Tibial artery (tissue), 4 donors: ENCODE results near the gene MTCL1.

Experiments used
- DNase-seq, 2 donors: peaks; one replicate each; pipeline ENCODE4 v3.0.0-alpha.2; 2019
- H3K27ac ChIP-seq, 2 donors: fragments of 200-600 bp; sonication (generic) in 1 of 2; 1 replicate in 1 of 2; 2 replicates in 1 of 2; pipeline ENCODE4 v1.5.1; 2018 to 2019; ENCODE audit warnings: mild to moderate bottlenecking in 1 of 2
- H3K27me3 ChIP-seq, 2 donors: fragments of 200-600 bp; sonication (generic) in 1 of 2; one replicate each; pipeline versions ENCODE4 v1.5.1 to v1.6.0; 2016 to 2019
- H3K36me3 ChIP-seq, 3 donors: fragments of 200-600 bp; sonication (generic) in 2 of 3; one replicate each; pipeline ENCODE4 v1.5.1; 2016 to 2019; ENCODE audit warnings: mild to moderate bottlenecking in 2 of 3
- H3K4me1 ChIP-seq, 4 donors: fragments of 200-600 bp; sonication (generic) in 2 of 4; 1 replicate in 3 of 4; 2 replicates in 1 of 4; pipeline ENCODE4 v1.5.1; 2016 to 2019
- H3K4me3 ChIP-seq, 2 donors: fragments of 200-600 bp; sonication (generic) in 1 of 2; 1 replicate in 1 of 2; 2 replicates in 1 of 2; pipeline ENCODE4 v1.5.1; 2018 to 2019; ENCODE audit warnings: mild to moderate bottlenecking in 2 of 2
- H3K9me3 ChIP-seq, 3 donors: fragments of 200-600 bp; sonication (generic) in 1 of 3; one replicate each; pipeline ENCODE4 v1.5.1; 2016 to 2019
- intact Hi-C: fragments of 100-400 bp; cut with DNase I; formaldehyde crosslinking; loops from one replicate; pipeline ENCODE4 v1.15.0; 2023; ENCODE audit warnings: low total_unique reads
- TF ChIP-seq, protein P1 (sequence below), 2 experiments: fragments of 200-600 bp in 1 of 2; fragments of 450-650 bp in 1 of 2; IDR thresholded peaks; one replicate each; pipeline ENCODE4 v1.5.1; 2017 to 2019; ENCODE audit warnings: antibody characterized with exemption in 2 of 2, mild to moderate bottlenecking in 1 of 2, moderate library complexity in 1 of 2

MTCL1 gene

GRCh38 chr18:8688816-8689215 is 16.5 kb upstream of the MTCL1 start:
- H3K4me3 ChIP-seq = no peak overlapping the region
- intact Hi-C loops = no loop called here
- H3K4me1 ChIP-seq = peaks cover 0 to 5% (median 0%) of the 10 kb centered on the region in 4 donors
- no peak overlapping the region for H3K27ac ChIP-seq
- DNase-seq = no peak
- TF ChIP-seq, protein P1, sequence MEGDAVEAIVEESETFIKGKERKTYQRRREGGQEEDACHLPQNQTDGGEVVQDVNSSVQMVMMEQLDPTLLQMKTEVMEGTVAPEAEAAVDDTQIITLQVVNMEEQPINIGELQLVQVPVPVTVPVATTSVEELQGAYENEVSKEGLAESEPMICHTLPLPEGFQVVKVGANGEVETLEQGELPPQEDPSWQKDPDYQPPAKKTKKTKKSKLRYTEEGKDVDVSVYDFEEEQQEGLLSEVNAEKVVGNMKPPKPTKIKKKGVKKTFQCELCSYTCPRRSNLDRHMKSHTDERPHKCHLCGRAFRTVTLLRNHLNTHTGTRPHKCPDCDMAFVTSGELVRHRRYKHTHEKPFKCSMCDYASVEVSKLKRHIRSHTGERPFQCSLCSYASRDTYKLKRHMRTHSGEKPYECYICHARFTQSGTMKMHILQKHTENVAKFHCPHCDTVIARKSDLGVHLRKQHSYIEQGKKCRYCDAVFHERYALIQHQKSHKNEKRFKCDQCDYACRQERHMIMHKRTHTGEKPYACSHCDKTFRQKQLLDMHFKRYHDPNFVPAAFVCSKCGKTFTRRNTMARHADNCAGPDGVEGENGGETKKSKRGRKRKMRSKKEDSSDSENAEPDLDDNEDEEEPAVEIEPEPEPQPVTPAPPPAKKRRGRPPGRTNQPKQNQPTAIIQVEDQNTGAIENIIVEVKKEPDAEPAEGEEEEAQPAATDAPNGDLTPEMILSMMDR (IDR thresholded peaks at IDR 0.05) = no peak
- H3K9me3 ChIP-seq = no peaks in the 10 kb centered on the region
- H3K27me3 ChIP-seq = no peaks in the 10 kb centered on the region
- H3K36me3 ChIP-seq = no peaks in the 10 kb centered on the region

GRCh38 chr18:8689517-8689916 is 15.8 kb upstream of the MTCL1 start:
- no peaks in the 10 kb centered on the region for H3K9me3 ChIP-seq
- H3K27ac ChIP-seq = no peak overlapping the region
- no peaks in the 10 kb centered on the region for H3K27me3 ChIP-seq
- intact Hi-C loops = no loop called here
- no peak for DNase-seq
- no peak overlapping the region for H3K4me3 ChIP-seq
- H3K4me1 ChIP-seq = peaks cover 0 to 5% (median 0%) of the 10 kb centered on the region in 4 donors
- TF ChIP-seq, protein P1 (IDR thresholded peaks at IDR 0.05) = no peak
- H3K36me3 ChIP-seq = no peaks in the 10 kb centered on the region

DNA sequence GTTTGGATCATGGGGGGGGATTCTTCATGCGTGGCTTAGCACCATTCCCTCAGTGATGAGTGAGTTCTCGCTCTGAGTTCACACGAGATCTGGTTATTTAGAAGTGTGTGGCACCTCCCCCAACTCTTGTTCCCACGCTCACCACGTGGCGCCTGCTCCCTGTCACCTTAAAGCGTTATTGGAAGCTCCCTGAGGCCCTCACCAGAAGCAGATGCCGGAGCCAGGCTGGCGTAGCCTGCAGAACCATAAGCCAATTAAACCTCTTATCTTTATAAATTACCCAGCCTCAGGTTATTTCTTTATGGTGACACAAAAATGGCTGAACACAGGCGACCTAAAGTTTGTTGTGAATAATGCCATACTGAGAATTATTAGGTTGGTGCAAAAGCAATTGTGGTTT is 10.5 kb upstream of the MTCL1 start:
- Histone ChIP-seq H3K36me3 (no peaks in the 10 kb centered on the region), H3K27me3 (no peaks in the 10 kb centered on the region), H3K9me3 (no peaks in the 10 kb centered on the region), H3K4me3 (no peak overlapping the region), H3K27ac (no peak overlapping the region), H3K4me1 (no peaks in the 10 kb centered on the region)
- TF ChIP-seq, protein P1 (IDR thresholded peaks at IDR 0.05) = no peak
- intact Hi-C loops = loop anchor here (5.0 kb wide), 1 partner anchor 452 kb away; no protein-coding TSS in a partner anchor
- DNase-seq = no peak

GRCh38 chr18:8695932-8696517 is 9.3 kb upstream of the MTCL1 start:
- H3K4me1 ChIP-seq = no peaks in the 10 kb centered on the region
- no peaks in the 10 kb centered on the region for H3K36me3 ChIP-seq
- no peak for DNase-seq
- TF ChIP-seq, protein P1 (IDR thresholded peaks at IDR 0.05) = no peak
- no peaks in the 10 kb centered on the region for H3K9me3 ChIP-seq
- no peak overlapping the region for H3K4me3 ChIP-seq
- H3K27me3 ChIP-seq = no peaks in the 10 kb centered on the region
- H3K27ac ChIP-seq = no peak overlapping the region
- intact Hi-C loops = loop anchor here (2.0 to 5.0 kb wide), 2 partner anchors 293 to 451 kb away; no protein-coding TSS in a partner anchor

GRCh38 chr18:8696749-8697211 is 8.6 kb upstream of the MTCL1 start:
- H3K4me3 ChIP-seq = no peak overlapping the region
- DNase-seq = peak; percentile 75 to 85
- TF ChIP-seq, protein P1 (IDR thresholded peaks at IDR 0.05) = peak; percentile 76 to 81
- no peaks in the 10 kb centered on the region for H3K27me3 ChIP-seq
- no peaks in the 10 kb centered on the region for H3K36me3 ChIP-seq
- no peaks in the 10 kb centered on the region for H3K4me1 ChIP-seq
- no peak overlapping the region for H3K27ac ChIP-seq
- H3K9me3 ChIP-seq = no peaks in the 10 kb centered on the region
- intact Hi-C loops = loop anchor here (2.0 to 5.0 kb wide), 2 partner anchors 292 to 451 kb away; no protein-coding TSS in a partner anchor
